ENCODE data around the gene SCART1. TPM values are rescaled to one million over a fixed set of nuclear protein-coding genes. Genes with fewer than 3 reads are reported as not detected.
"Not testable (repeated sequence)": the region's sequence is repeated elsewhere in the genome, so short reads cannot be mapped to it uniquely, and the experiment has no call there.

The SCART1 gene
- total RNA-seq, 1 experiment from 2014 or later: 0.73 TPM

- H3K4me3 ChIP-seq (ENCODE audit: low read depth, low read length): no peak overlapping the region
- H3K4me1 ChIP-seq: peaks cover 5% of the 10 kb centered on the region; the same call in 1 of the 2 replicates
- no peaks in the 10 kb centered on the region for H3K4me1 Mint-ChIP-seq (ENCODE audit: low read depth, unreplicated experiment)
- H3K36me3 ChIP-seq (ENCODE audit: control insufficient read depth, insufficient read depth, low read length): peaks cover 1% of the 10 kb centered on the region
- ChIA-PET POLR2A (no interaction called here), CTCF (no interaction called here)
- no peaks in the 10 kb centered on the region for H3K27me3 ChIP-seq (replicated peaks; ENCODE audit: control insufficient read depth, insufficient read depth, low read length)
- peak overlapping the region; percentile 61 for H3K4me3 Mint-ChIP-seq (ENCODE audit: unreplicated experiment)
- H3K9me3 Mint-ChIP-seq (ENCODE audit: unreplicated experiment): no peaks in the 10 kb centered on the region
- no peak for TF ChIP-seq CTCF (IDR thresholded peaks at IDR 0.05; ENCODE audit: insufficient read depth in 1 of 2, low read depth in 1 of 2, low read length in 1 of 2, severe bottlenecking in 1 of 2, unreplicated experiment in 1 of 2)
- no peak overlapping the region for H3K27ac Mint-ChIP-seq (ENCODE audit: unreplicated experiment)
- peaks cover 56% of the 10 kb centered on the region for H3K36me3 Mint-ChIP-seq (ENCODE audit: insufficient read depth, unreplicated experiment)
- no TSS peak for BruUV-seq (replicated peaks)
- intact Hi-C loops (cut with micrococcal nuclease; ENCODE audit: unreplicated experiment): no loop called here
- no peaks in the 10 kb centered on the region for H3K9me3 ChIP-seq
- DNase-seq: no peak
- no peaks in the 10 kb centered on the region for H3K27me3 Mint-ChIP-seq (ENCODE audit: insufficient read depth, unreplicated experiment)
Observed at GRCh38 chr10:133422223-133422806, 31.4 kb upstream of the SCART1 start.

- Mint-ChIP-seq H3K27me3 (ENCODE audit: insufficient read depth, unreplicated experiment) (no peaks in the 10 kb centered on the region), H3K4me1 (ENCODE audit: low read depth, unreplicated experiment) (no peaks in the 10 kb centered on the region), H3K36me3 (ENCODE audit: insufficient read depth, unreplicated experiment) (peaks cover 56% of the 10 kb centered on the region), H3K9me3 (ENCODE audit: unreplicated experiment) (no peaks in the 10 kb centered on the region), H3K27ac (ENCODE audit: unreplicated experiment) (no peak overlapping the region), H3K4me3 (ENCODE audit: unreplicated experiment) (peak overlapping the region; percentile 61)
- H3K4me1 ChIP-seq: peaks cover 5% of the 10 kb centered on the region; the same call in 1 of the 2 replicates
- no peaks in the 10 kb centered on the region for H3K27me3 ChIP-seq (replicated peaks; ENCODE audit: control insufficient read depth, insufficient read depth, low read length)
- TF ChIP-seq CTCF (IDR thresholded peaks at IDR 0.05; ENCODE audit: insufficient read depth in 1 of 2, low read depth in 1 of 2, low read length in 1 of 2, severe bottlenecking in 1 of 2, unreplicated experiment in 1 of 2): no peak
- intact Hi-C loops (cut with micrococcal nuclease; ENCODE audit: unreplicated experiment): no loop called here
- ChIA-PET POLR2A (no interaction called here), CTCF (no interaction called here)
- DNase-seq: no peak
- peak overlapping the region; percentile 22 for H3K4me3 ChIP-seq (ENCODE audit: low read depth, low read length)
- no TSS peak for BruUV-seq (replicated peaks)
- no peaks in the 10 kb centered on the region for H3K9me3 ChIP-seq
- H3K36me3 ChIP-seq (ENCODE audit: control insufficient read depth, insufficient read depth, low read length): peaks cover 1% of the 10 kb centered on the region
Observed at GRCh38 chr10:133422807-133423771, 30.7 kb upstream of the SCART1 start.

GRCh38 chr10:133424102-133424501, 29.6 kb upstream of the SCART1 start:
- BruUV-seq (replicated peaks); H3K9me3 Mint-ChIP-seq (ENCODE audit: unreplicated experiment); H3K4me1 Mint-ChIP-seq (ENCODE audit: low read depth, unreplicated experiment); H3K27me3 Mint-ChIP-seq (ENCODE audit: insufficient read depth, unreplicated experiment); H3K4me3 ChIP-seq (ENCODE audit: low read depth, low read length); H3K4me3 Mint-ChIP-seq (ENCODE audit: unreplicated experiment); H3K4me1 ChIP-seq; H3K9me3 ChIP-seq; DNase-seq; H3K27me3 ChIP-seq (replicated peaks; ENCODE audit: control insufficient read depth, insufficient read depth, low read length); CTCF ChIA-PET; intact Hi-C loops (cut with micrococcal nuclease; ENCODE audit: unreplicated experiment); H3K27ac Mint-ChIP-seq (ENCODE audit: unreplicated experiment); POLR2A ChIA-PET; H3K36me3 ChIP-seq (ENCODE audit: control insufficient read depth, insufficient read depth, low read length): not testable (repeated sequence)
- peaks cover 47% of the 10 kb centered on the region for H3K36me3 Mint-ChIP-seq (ENCODE audit: insufficient read depth, unreplicated experiment)

- H3K4me1 Mint-ChIP-seq (ENCODE audit: low read depth, unreplicated experiment); H3K27me3 Mint-ChIP-seq (ENCODE audit: insufficient read depth, unreplicated experiment); H3K27me3 ChIP-seq (replicated peaks; ENCODE audit: control insufficient read depth, insufficient read depth, low read length); POLR2A ChIA-PET; H3K36me3 ChIP-seq (ENCODE audit: control insufficient read depth, insufficient read depth, low read length); CTCF ChIA-PET; intact Hi-C loops (cut with micrococcal nuclease; ENCODE audit: unreplicated experiment); H3K4me1 ChIP-seq; H3K27ac Mint-ChIP-seq (ENCODE audit: unreplicated experiment); BruUV-seq (replicated peaks); H3K9me3 Mint-ChIP-seq (ENCODE audit: unreplicated experiment); H3K9me3 ChIP-seq; DNase-seq: not testable (repeated sequence)
- Mint-ChIP-seq H3K4me3 (ENCODE audit: unreplicated experiment) (peak within 1 kb of the TSS; percentile 61), H3K36me3 (ENCODE audit: insufficient read depth, unreplicated experiment) (peaks cover 42% of the 10 kb centered on the region)
- peak within 1 kb of the TSS; percentile 22 for H3K4me3 ChIP-seq (ENCODE audit: low read depth, low read length)
Observed at GRCh38 chr10:133424601-133425000, 29.1 kb upstream of the SCART1 start, which contains the start of gene SPRN. Gene SPRN, minus strand, starts transcription at chr10:133424625. Its CDS starts 944 bp downstream, at chr10:133423681.

GRCh38 chr10:133429571-133429970, 24.2 kb upstream of the SCART1 start:
- H3K9me3 ChIP-seq; H3K36me3 ChIP-seq (ENCODE audit: control insufficient read depth, insufficient read depth, low read length); POLR2A ChIA-PET; BruUV-seq (replicated peaks); H3K4me3 ChIP-seq (ENCODE audit: low read depth, low read length); H3K36me3 Mint-ChIP-seq (ENCODE audit: insufficient read depth, unreplicated experiment); H3K9me3 Mint-ChIP-seq (ENCODE audit: unreplicated experiment); H3K4me3 Mint-ChIP-seq (ENCODE audit: unreplicated experiment); H3K27me3 ChIP-seq (replicated peaks; ENCODE audit: control insufficient read depth, insufficient read depth, low read length); DNase-seq; H3K27me3 Mint-ChIP-seq (ENCODE audit: insufficient read depth, unreplicated experiment); H3K4me1 Mint-ChIP-seq (ENCODE audit: low read depth, unreplicated experiment); CTCF ChIA-PET; H3K4me1 ChIP-seq; intact Hi-C loops (cut with micrococcal nuclease; ENCODE audit: unreplicated experiment); H3K27ac Mint-ChIP-seq (ENCODE audit: unreplicated experiment): not testable (repeated sequence)
